ENCODE data around the gene DHH.
"Not testable (repeated sequence)": the region's sequence is repeated elsewhere in the genome, so short reads cannot be mapped to it uniquely, and the experiment has no call there.

DHH gene

GRCh38 chr12:49069507-49070346 is 24.9 kb downstream of the DHH start, which contains the start of gene RHEBL1:
TSS of gene RHEBL1 (minus strand) at chr12:49069979. CDS start at chr12:49069785, 194 bp downstream.
- peak; percentile 97 for DNase-seq (ENCODE audit: low read depth)

- DNase-seq (ENCODE audit: low read depth): no peak
Observed at GRCh38 chr12:49068879-49069506, 25.6 kb downstream of the DHH start.

- no peak for DNase-seq (ENCODE audit: low read depth)
Observed at GRCh38 chr12:49066120-49066519, 28.5 kb downstream of the DHH start.

GRCh38 chr12:49064767-49065152 is 29.8 kb downstream of the DHH start:
- no peak for DNase-seq (ENCODE audit: low read depth)

GRCh38 chr12:49061916-49062315 is 32.7 kb downstream of the DHH start:
- not testable (repeated sequence) for DNase-seq (ENCODE audit: low read depth)

- DNase-seq (ENCODE audit: low read depth): no peak
Observed at GRCh38 chr12:49061157-49061650, 33.4 kb downstream of the DHH start.

GRCh38 chr12:49060237-49061156 is 34.1 kb downstream of the DHH start, which contains the start of gene KMT2D:
TSS of gene KMT2D (minus strand) at chr12:49060794. CDS start at chr12:49055324, 5,470 bp downstream.
- peak; percentile 92 for DNase-seq (ENCODE audit: low read depth)

GRCh38 chr12:49059299-49060171 is 35.1 kb downstream of the DHH start:
- peak; percentile 37 for DNase-seq (ENCODE audit: low read depth)

GRCh38 chr12:49059045-49059298 is 35.6 kb downstream of the DHH start:
- peak; percentile 14 for DNase-seq (ENCODE audit: low read depth)

GRCh38 chr12:49058366-49059044 is 36.1 kb downstream of the DHH start:
- DNase-seq (ENCODE audit: low read depth): no peak

GRCh38 chr12:49057888-49058287 is 36.7 kb downstream of the DHH start:
- peak; percentile 15 for DNase-seq (ENCODE audit: low read depth)

GRCh38 chr12:49055978-49056754 is 38.4 kb downstream of the DHH start:
- DNase-seq (ENCODE audit: low read depth): peak; percentile 84

GRCh38 chr12:49055092-49055491 is 39.5 kb downstream of the DHH start:
- no peak for DNase-seq (ENCODE audit: low read depth)

- no peak for DNase-seq (ENCODE audit: low read depth)
Observed at GRCh38 chr12:49054524-49054923, 40.1 kb downstream of the DHH start.

GRCh38 chr12:49054096-49054495 is 40.5 kb downstream of the DHH start:
- DNase-seq (ENCODE audit: low read depth): no peak

GRCh38 chr12:49052451-49053208 is 42.0 kb downstream of the DHH start:
- no peak for DNase-seq (ENCODE audit: low read depth)

- no peak for DNase-seq (ENCODE audit: low read depth)
Observed at GRCh38 chr12:49051777-49052438, 42.7 kb downstream of the DHH start.

GRCh38 chr12:49051373-49051764 is 43.2 kb downstream of the DHH start:
- DNase-seq (ENCODE audit: low read depth): no peak

Data from EH (cell line).